IPS-15b (cell line): ENCODE results near the gene NPHS2.
A peak's percentile ranks its signal among the peaks of the same experiment; 100 is the strongest.

Experiments
- H3K27me3 ChIP-seq: one replicate; pipeline ENCODE4 v1.6.1; 2013; ENCODE audit warnings: low read length; ENCODE audit not compliant: control insufficient read depth, insufficient read depth
- H3K36me3 ChIP-seq: one replicate; pipeline ENCODE4 v1.6.1; 2013; ENCODE audit warnings: low read length; ENCODE audit not compliant: control insufficient read depth, insufficient read depth
- H3K4me1 ChIP-seq: one replicate; pipeline ENCODE4 v1.6.1; 2013; ENCODE audit warnings: mild to moderate bottlenecking, low read length; ENCODE audit not compliant: control insufficient read depth, insufficient read depth
- H3K4me3 ChIP-seq: one replicate; pipeline ENCODE4 v1.5.1; 2013; ENCODE audit warnings: low read depth, low read length
- H3K9ac ChIP-seq: one replicate; pipeline ENCODE4 v1.6.1; 2013; ENCODE audit warnings: low read depth, mild to moderate bottlenecking, low read length
- H3K9me3 ChIP-seq: one replicate; pipeline ENCODE4 v1.6.1; 2013; ENCODE audit warnings: mild to moderate bottlenecking, low read length; ENCODE audit not compliant: control insufficient read depth, insufficient read depth

NPHS2 gene

GRCh38 chr1:179586107-179586823 is 10.5 kb upstream of the NPHS2 start:
- peaks cover 55% of the 10 kb centered on the region for H3K27me3 ChIP-seq
- peak overlapping the region; percentile 30 for H3K4me3 ChIP-seq
- H3K4me1 ChIP-seq: peaks cover 10% of the 10 kb centered on the region
- no peak overlapping the region for H3K9ac ChIP-seq
- H3K36me3 ChIP-seq: no peaks in the 10 kb centered on the region
- H3K9me3 ChIP-seq: no peaks in the 10 kb centered on the region

- Histone ChIP-seq H3K9me3 (no peaks in the 10 kb centered on the region), H3K4me3 (no peak overlapping the region), H3K36me3 (no peaks in the 10 kb centered on the region), H3K27me3 (peaks cover 40% of the 10 kb centered on the region), H3K4me1 (peaks cover 10% of the 10 kb centered on the region), H3K9ac (no peak overlapping the region)
Observed at GRCh38 chr1:179583771-179584320, 8.1 kb upstream of the NPHS2 start.

GRCh38 chr1:179576509-179576908 is 761 bp upstream of the NPHS2 start:
- no peaks in the 10 kb centered on the region for H3K9me3 ChIP-seq
- H3K36me3 ChIP-seq: no peaks in the 10 kb centered on the region
- H3K27me3 ChIP-seq: peaks cover 53% of the 10 kb centered on the region
- no peaks in the 10 kb centered on the region for H3K4me1 ChIP-seq
- no peak overlapping the region for H3K4me3 ChIP-seq
- H3K9ac ChIP-seq: no peak overlapping the region

GRCh38 chr1:179558078-179558477 is 17.7 kb downstream of the NPHS2 start:
- no peak overlapping the region for H3K9ac ChIP-seq
- H3K27me3 ChIP-seq: no peaks in the 10 kb centered on the region
- no peaks in the 10 kb centered on the region for H3K9me3 ChIP-seq
- no peaks in the 10 kb centered on the region for H3K4me1 ChIP-seq
- no peak overlapping the region for H3K4me3 ChIP-seq
- no peaks in the 10 kb centered on the region for H3K36me3 ChIP-seq

- no peak overlapping the region for H3K9ac ChIP-seq
- H3K4me1 ChIP-seq: no peaks in the 10 kb centered on the region
- no peaks in the 10 kb centered on the region for H3K9me3 ChIP-seq
- H3K4me3 ChIP-seq: no peak overlapping the region
- H3K27me3 ChIP-seq: no peaks in the 10 kb centered on the region
- H3K36me3 ChIP-seq: no peaks in the 10 kb centered on the region
Observed at GRCh38 chr1:179554427-179554826, 21.3 kb downstream of the NPHS2 start.

- no peaks in the 10 kb centered on the region for H3K27me3 ChIP-seq
- H3K4me1 ChIP-seq: no peaks in the 10 kb centered on the region
- no peaks in the 10 kb centered on the region for H3K36me3 ChIP-seq
- H3K9ac ChIP-seq: no peak overlapping the region
- H3K4me3 ChIP-seq: no peak overlapping the region
- H3K9me3 ChIP-seq: no peaks in the 10 kb centered on the region
Observed at GRCh38 chr1:179550746-179551682, 24.7 kb downstream of the NPHS2 start.

GRCh38 chr1:179549368-179549700 is 26.4 kb downstream of the NPHS2 start:
- Histone ChIP-seq H3K27me3 (no peaks in the 10 kb centered on the region), H3K9me3 (no peaks in the 10 kb centered on the region), H3K4me1 (no peaks in the 10 kb centered on the region), H3K4me3 (no peak overlapping the region), H3K36me3 (no peaks in the 10 kb centered on the region), H3K9ac (no peak overlapping the region)

GRCh38 chr1:179548666-179549367 is 26.9 kb downstream of the NPHS2 start:
- no peaks in the 10 kb centered on the region for H3K4me1 ChIP-seq

GRCh38 chr1:179547021-179547535 is 28.7 kb downstream of the NPHS2 start:
- Histone ChIP-seq H3K4me1 (no peaks in the 10 kb centered on the region), H3K36me3 (no peaks in the 10 kb centered on the region), H3K9ac (no peak overlapping the region), H3K4me3 (no peak overlapping the region), H3K27me3 (no peaks in the 10 kb centered on the region), H3K9me3 (no peaks in the 10 kb centered on the region)

More at GRCh38 chr1:179548666-179549367, 26.9 kb downstream of the NPHS2 start:
- no peaks in the 10 kb centered on the region for H3K36me3 ChIP-seq
- no peaks in the 10 kb centered on the region for H3K9me3 ChIP-seq
- H3K27me3 ChIP-seq: no peaks in the 10 kb centered on the region
- H3K4me3 ChIP-seq: no peak overlapping the region
- H3K9ac ChIP-seq: no peak overlapping the region

GRCh38 chr1:179545321-179545720 is 30.4 kb downstream of the NPHS2 start:
- H3K9me3 ChIP-seq: no peaks in the 10 kb centered on the region
- no peak overlapping the region for H3K4me3 ChIP-seq
- H3K9ac ChIP-seq: no peak overlapping the region
- peaks cover 2% of the 10 kb centered on the region for H3K36me3 ChIP-seq
- no peaks in the 10 kb centered on the region for H3K27me3 ChIP-seq
- H3K4me1 ChIP-seq: no peaks in the 10 kb centered on the region

GRCh38 chr1:179541774-179542173 is 34.0 kb downstream of the NPHS2 start:
- H3K4me3 ChIP-seq: no peak overlapping the region

More at GRCh38 chr1:179541774-179542173, 34.0 kb downstream of the NPHS2 start:
- H3K9ac ChIP-seq: no peak overlapping the region
- H3K9me3 ChIP-seq: no peaks in the 10 kb centered on the region
- peaks cover 2% of the 10 kb centered on the region for H3K36me3 ChIP-seq
- no peaks in the 10 kb centered on the region for H3K27me3 ChIP-seq
- H3K4me1 ChIP-seq: no peaks in the 10 kb centered on the region
